ENCODE results near the gene PHYHD1.
A peak's percentile ranks its signal among the peaks of the same experiment; 100 is the strongest.

Gene PHYHD1

GRCh38 chr9:128920381-128921058 lies at the start of gene PHYHD1:
Gene PHYHD1 (plus strand): TSS chr9:128920982. CDS start chr9:128922324, 1,342 bp downstream.
- DNase-seq (ENCODE audit: low spot score), result no peak

GRCh38 chr9:128877852-128878251 lies 42.9 kb upstream of the PHYHD1 start:
- DNase-seq (ENCODE audit: low spot score), result no peak

- peak; percentile 97 for DNase-seq (ENCODE audit: low spot score)
Measured at GRCh38 chr9:128881884-128882676, 38.7 kb upstream of the PHYHD1 start, which contains the start of the genes KYAT1 and LRRC8A. Gene KYAT1 (minus strand): TSS chr9:128881950. CDS start chr9:128845405, 36,545 bp downstream. Gene LRRC8A (plus strand): TSS chr9:128882133. CDS start chr9:128907165, 25,032 bp downstream.

- peak; percentile 37 for DNase-seq (ENCODE audit: low spot score)
Measured at GRCh38 chr9:128882677-128883603, 37.8 kb upstream of the PHYHD1 start.

- DNase-seq (ENCODE audit: low spot score), result no peak
Measured at GRCh38 chr9:128884164-128884563, 36.6 kb upstream of the PHYHD1 start.

- no peak for DNase-seq (ENCODE audit: low spot score)
Measured at GRCh38 chr9:128885376-128885775, 35.4 kb upstream of the PHYHD1 start.

- no peak for DNase-seq (ENCODE audit: low spot score)
Measured at GRCh38 chr9:128885798-128886197, 35.0 kb upstream of the PHYHD1 start.

GRCh38 chr9:128886211-128886891 lies 34.4 kb upstream of the PHYHD1 start:
- DNase-seq (ENCODE audit: low spot score), result no peak

GRCh38 chr9:128887049-128887448 lies 33.7 kb upstream of the PHYHD1 start:
- DNase-seq (ENCODE audit: low spot score), result no peak

- DNase-seq (ENCODE audit: low spot score), result no peak
Measured at GRCh38 chr9:128887914-128888350, 32.9 kb upstream of the PHYHD1 start.

- DNase-seq (ENCODE audit: low spot score), result no peak
Measured at GRCh38 chr9:128891321-128892220, 29.2 kb upstream of the PHYHD1 start.

- DNase-seq (ENCODE audit: low spot score), result peak; percentile 81
Measured at GRCh38 chr9:128892221-128892921, 28.4 kb upstream of the PHYHD1 start.

GRCh38 chr9:128893354-128893753 lies 27.4 kb upstream of the PHYHD1 start:
- no peak for DNase-seq (ENCODE audit: low spot score)

- DNase-seq (ENCODE audit: low spot score), result no peak
Measured at GRCh38 chr9:128894764-128895163, 26.0 kb upstream of the PHYHD1 start.

GRCh38 chr9:128895556-128895955 lies 25.2 kb upstream of the PHYHD1 start:
- no peak for DNase-seq (ENCODE audit: low spot score)

GRCh38 chr9:128898382-128898781 lies 22.4 kb upstream of the PHYHD1 start:
- no peak for DNase-seq (ENCODE audit: low spot score)

- DNase-seq (ENCODE audit: low spot score), result no peak
Measured at GRCh38 chr9:128898845-128899565, 21.8 kb upstream of the PHYHD1 start.

GRCh38 chr9:128899566-128900322 lies 21.0 kb upstream of the PHYHD1 start:
- peak; percentile 54 for DNase-seq (ENCODE audit: low spot score)
